KBM-7 (cell line): Measurements from ENCODE around the gene TMEM259.

Experiments
- DNase-seq: peaks from one replicate; pipeline ENCODE4 v3.0.0-alpha.2; 2015
- in situ Hi-C: fragments of 300-500 bp; cut with MboI; formaldehyde crosslinking; loops from 2 replicates; pipeline ENCODE4 v1.14.3; 2020; ENCODE audit warnings: low sequenced_read_pairs, low pct_unique_long_range_greater_than_20kb, mixed read lengths

Gene TMEM259

GRCh38 chr19:1057176-1057855, 36.4 kb upstream of the TMEM259 start:
- no peak for DNase-seq
- in situ Hi-C loops: no loop called here

DNA sequence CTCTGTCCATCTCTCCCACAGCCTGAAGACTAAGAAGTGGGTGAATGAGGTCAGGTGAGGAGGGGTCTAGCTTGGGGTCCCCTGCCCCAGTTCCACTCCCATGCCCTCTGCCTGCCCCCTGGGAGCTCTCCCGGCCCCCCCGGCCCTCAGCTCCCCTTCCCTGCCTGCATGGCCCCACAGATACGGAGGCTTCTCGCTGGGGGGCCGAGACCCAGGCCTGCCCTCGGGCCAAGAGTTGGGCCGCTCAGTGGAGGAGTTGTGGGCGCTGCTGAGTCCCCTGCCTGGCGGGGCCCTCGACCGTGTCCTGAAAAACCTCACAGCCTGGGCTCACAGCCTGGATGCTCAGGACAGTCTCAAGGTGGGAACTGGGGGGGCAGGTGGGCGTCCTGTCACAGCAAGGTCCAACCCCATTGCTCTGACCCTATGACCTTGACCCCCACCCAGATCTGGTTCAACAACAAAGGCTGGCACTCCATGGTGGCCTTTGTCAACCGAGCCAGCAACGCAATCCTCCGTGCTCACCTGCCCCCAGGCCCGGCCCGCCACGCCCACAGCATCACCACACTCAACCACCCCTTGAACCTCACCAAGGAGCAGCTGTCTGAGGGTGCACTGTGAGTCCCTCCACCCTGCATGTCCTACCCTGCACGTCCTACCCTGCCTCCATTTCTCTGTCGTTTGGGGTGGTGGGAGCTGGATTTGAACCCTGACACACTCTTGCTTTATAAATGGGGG, 35.1 kb upstream of the TMEM259 start:
- in situ Hi-C loops: no loop called here
- no peak for DNase-seq

DNA sequence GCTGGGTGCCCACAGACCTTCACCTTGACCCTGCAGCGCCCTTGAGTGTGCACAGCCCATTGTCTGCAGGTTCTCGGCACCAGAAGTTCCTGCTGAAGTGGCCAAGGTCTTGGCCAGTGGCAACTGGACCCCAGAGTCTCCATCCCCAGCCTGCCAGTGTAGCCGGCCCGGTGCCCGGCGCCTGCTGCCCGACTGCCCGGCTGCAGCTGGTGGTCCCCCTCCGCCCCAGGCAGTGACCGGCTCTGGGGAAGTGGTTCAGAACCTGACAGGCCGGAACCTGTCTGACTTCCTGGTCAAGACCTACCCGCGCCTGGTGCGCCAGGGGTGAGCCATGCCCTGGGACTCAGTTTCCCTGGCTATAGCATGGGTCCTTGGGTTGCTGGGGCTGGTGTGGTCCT, 34.1 kb upstream of the TMEM259 start:
- in situ Hi-C loops: no loop called here
- DNase-seq: no peak

- no peak for DNase-seq
- in situ Hi-C loops: no loop called here
Measured at GRCh38 chr19:1054102-1055027, 33.4 kb upstream of the TMEM259 start.

DNA sequence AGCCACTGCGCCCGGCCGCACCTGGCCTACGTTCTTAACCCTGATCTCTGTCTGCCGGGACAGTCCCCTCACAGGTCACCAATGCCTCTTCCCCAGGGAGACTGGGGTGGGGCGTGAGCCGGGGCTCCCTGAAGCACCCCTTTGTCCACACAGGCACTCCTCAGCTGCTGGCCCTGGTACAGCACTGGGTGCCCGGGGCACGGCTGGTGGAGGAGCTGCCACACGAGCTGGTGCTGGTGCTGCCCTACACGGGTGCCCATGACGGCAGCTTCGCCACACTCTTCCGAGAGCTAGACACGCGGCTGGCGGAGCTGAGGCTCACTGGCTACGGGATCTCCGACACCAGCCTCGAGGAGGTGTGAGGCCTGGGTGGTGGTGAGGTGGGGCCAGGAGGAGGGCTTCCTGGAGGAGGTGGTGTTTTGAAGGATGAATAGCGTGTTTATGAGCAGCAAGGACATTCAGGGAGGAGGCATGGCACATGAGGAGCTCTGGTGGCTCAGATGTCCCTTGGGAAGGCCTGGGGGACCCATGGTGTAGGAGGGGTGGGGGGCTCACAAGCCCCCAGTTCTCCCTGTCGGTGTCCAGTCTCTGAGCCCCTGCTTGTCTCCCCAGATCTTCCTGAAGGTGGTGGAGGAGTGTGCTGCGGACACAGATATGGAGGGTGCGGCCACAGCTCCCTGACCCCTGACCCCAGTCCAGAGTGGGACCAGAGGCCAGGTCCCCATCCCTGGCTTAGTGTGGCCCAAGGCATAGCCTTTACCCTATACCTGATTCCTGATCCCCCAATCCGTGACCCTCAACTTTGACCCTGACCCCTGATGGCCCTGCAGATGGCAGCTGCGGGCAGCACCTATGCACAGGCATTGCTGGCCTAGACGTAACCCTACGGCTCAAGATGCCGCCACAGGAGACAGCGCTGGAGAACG, 32.5 kb upstream of the TMEM259 start:
- in situ Hi-C loops: no loop called here

GRCh38 chr19:1052349-1052975, 31.5 kb upstream of the TMEM259 start:
- in situ Hi-C loops: no loop called here

More for the DNA sequence above, 32.5 kb upstream of the TMEM259 start:
- DNase-seq: no peak

GRCh38 chr19:1051791-1052190, 30.9 kb upstream of the TMEM259 start:
- in situ Hi-C loops: no loop called here
- DNase-seq: no peak

More at GRCh38 chr19:1052349-1052975, 31.5 kb upstream of the TMEM259 start:
- no peak for DNase-seq

DNA sequence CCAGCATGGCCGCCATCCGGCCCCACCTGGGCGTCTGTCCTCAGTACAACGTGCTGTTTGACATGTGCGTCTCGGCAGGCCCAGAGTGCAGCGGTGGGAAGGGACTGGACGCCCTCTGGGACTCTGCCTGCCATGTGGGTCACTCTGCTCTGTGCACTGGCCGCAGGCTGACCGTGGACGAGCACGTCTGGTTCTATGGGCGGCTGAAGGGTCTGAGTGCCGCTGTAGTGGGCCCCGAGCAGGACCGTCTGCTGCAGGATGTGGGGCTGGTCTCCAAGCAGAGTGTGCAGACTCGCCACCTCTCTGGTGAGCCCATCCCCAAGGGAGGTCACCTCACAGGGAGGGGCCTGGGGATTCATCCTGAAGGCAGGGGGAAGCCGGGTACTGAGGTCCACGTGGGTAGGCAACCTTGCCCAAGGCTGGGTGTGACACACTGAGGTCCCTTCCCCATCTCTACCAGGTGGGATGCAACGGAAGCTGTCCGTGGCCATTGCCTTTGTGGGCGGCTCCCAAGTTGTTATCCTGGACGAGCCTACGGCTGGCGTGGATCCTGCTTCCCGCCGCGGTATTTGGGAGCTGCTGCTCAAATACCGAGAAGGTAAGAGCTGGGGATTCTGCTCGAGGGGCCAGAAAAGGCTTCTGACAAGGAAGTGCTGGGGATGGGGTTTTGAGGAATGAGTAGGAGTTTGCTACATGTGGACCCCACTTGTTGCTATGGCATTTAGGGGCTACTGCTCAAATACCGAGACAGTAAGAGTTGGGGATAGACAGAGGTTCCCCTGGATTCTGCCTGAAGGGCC, 30.3 kb upstream of the TMEM259 start:
- in situ Hi-C loops: no loop called here
- no peak for DNase-seq

- DNase-seq: no peak
- in situ Hi-C loops: no loop called here
Measured at GRCh38 chr19:1049800-1050199, 28.9 kb upstream of the TMEM259 start.

DNA sequence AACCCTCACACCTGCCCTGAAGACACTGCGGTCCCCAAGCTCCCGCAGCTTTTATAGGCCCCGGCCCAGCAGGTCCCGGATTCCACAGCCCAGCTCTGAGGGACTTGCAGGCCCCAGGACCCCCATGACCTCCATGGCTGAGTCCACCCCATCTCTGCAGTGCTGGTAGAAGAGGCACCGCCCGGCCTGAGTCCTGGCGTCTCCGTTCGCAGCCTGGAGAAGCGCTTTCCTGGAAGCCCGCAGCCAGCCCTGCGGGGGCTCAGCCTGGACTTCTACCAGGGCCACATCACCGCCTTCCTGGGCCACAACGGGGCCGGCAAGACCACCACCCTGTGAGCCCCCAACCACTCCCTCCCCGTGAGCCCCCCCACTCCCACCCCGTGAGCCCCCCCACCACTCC, 28.2 kb upstream of the TMEM259 start:
- in situ Hi-C loops: no loop called here
- DNase-seq: no peak

DNA sequence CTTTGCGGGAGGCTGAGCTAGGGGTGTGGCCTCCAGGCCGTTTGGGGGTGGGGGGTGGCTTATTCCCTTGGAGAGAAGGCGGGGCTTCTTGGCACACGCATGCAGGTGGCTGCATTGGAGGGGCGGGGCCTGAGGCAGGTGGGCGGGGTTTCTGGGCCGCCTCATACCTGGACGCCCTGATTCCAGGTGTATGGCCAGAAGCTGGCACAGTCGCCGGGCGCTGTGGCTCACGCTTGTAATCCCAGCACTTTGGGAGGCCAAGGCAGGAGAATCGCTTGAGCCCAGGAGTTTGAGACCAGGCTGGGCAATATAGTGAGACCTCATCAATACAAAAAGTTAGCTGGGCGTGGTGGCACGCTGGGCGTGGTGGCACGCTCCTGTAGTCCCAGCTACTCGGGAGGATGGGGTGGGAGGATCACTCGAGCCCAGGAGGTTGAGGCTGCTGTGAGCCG, 26.8 kb upstream of the TMEM259 start:
- in situ Hi-C loops: no loop called here
- DNase-seq: no peak

DNA sequence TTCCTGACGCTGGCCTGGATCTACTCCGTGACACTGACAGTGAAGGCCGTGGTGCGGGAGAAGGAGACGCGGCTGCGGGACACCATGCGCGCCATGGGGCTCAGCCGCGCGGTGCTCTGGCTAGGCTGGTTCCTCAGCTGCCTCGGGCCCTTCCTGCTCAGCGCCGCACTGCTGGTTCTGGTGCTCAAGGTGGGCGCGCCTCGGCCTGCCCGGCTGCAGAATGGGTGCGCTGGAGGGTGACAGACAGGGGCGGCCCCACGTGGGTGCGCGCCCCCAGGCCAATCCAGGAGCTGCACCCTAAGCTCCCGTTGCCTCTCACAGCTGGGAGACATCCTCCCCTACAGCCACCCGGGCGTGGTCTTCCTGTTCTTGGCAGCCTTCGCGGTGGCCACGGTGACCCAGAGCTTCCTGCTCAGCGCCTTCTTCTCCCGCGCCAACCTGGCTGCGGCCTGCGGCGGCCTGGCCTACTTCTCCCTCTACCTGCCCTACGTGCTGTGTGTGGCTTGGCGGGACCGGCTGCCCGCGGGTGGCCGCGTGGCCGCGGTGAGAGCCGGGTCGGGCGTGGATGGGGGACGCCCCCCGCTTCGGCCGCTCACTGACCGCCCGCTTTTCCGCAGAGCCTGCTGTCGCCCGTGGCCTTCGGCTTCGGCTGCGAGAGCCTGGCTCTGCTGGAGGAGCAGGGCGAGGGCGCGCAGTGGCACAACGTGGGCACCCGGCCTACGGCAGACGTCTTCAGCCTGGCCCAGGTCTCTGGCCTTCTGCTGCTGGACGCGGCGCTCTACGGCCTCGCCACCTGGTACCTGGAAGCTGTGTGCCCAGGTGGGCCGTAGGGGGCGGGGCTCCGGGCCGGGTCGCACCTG, 26.1 kb upstream of the TMEM259 start:
- no peak for DNase-seq
- in situ Hi-C loops: no loop called here

- in situ Hi-C loops: no loop called here
Measured at GRCh38 chr19:1046117-1046626, 25.2 kb upstream of the TMEM259 start.

DNA sequence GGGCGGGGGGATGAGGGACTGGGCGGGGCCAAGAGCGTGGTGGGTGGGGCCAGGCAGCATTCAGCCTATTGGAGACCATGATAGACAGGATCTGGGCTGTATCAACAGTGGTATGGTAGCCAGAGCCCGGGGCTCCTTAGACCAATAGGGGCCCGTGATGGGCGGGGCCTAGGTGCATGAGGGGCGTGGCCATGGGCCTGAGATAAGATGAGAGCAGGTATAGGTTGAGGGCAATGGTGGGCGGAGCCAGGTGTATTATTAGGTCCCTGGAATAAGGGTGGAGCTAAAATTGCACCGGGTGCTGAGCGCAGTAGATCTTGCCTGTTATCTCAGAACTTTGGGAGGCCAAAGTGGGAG, 24.3 kb upstream of the TMEM259 start:
- in situ Hi-C loops: no loop called here
- peak; percentile 75 for DNase-seq

More at GRCh38 chr19:1046117-1046626, 25.2 kb upstream of the TMEM259 start:
- no peak for DNase-seq

DNA sequence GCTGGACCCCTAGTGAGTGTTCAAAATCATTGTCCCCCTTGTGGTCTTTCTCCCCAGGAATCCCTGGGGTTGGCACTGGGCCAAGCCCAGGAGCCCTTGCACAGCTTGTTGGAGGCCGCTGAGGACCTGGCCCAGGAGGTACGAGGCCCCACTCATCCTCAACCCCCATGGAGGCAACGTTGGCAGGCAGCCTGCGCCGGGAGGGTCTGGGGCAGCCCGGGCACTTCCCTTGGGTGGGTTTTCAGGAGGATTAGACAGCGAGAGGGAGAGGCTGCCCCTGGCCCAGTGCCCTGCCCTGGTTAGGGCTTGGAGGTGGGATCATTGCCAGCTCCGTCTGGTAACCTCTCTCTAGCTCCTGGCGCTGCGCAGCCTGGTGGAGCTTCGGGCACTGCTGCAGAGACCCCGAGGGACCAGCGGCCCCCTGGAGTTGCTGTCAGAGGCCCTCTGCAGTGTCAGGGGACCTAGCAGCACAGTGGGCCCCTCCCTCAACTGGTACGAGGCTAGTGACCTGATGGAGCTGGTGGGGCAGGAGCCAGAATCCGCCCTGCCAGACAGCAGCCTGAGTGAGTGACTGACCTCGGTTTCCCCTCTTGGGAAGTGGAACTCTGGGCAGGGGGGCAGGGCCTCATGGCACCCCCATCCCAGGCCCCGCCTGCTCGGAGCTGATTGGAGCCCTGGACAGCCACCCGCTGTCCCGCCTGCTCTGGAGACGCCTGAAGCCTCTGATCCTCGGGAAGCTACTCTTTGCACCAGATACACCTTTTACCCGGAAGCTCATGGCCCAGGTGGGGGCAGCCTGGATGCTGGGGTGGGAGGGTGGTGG, 22.0 kb upstream of the TMEM259 start:
- no peak for DNase-seq
- in situ Hi-C loops: no loop called here
